ENCODE measurements around the gene ESAM. TPM values are rescaled to one million over a fixed set of nuclear protein-coding genes. Genes with fewer than 3 reads are reported as not detected.

ESAM gene
- total and polyA plus RNA-seq, 2 experiments from 2014 or later: 0.32 TPM; not detected in 1

GRCh38 chr11:124716591-124716990, 45.5 kb downstream of the ESAM start (continued):
- no peak for TF ChIP-seq ZNF331 (CRISPR knock-in tag; IDR thresholded peaks at IDR 0.05; ENCODE audit: low read depth)
- no peak for TF ChIP-seq CREB1 (CRISPR knock-in tag; IDR thresholded peaks at IDR 0.05; ENCODE audit: low read depth)
- no peak for TF ChIP-seq POLR2AphosphoS5 (IDR thresholded peaks at IDR 0.05; ENCODE audit: low read depth)

- H3K36me3 ChIP-seq (ENCODE audit: insufficient read depth): no peaks in the 10 kb centered on the region; the same call in 1 of the 2 replicates
- Mint-ChIP-seq H3K27me3 (ENCODE audit: insufficient read depth, low read depth, poor library complexity) (peaks cover 26% of the 10 kb centered on the region), H3K4me3 (no peak overlapping the region), H3K36me3 (ENCODE audit: low read depth) (0 out of 3 replicates have a peak, but pooled peaks cover 2% of the 10 kb centered on the region), H3K9me3 (peaks cover 10% of the 10 kb centered on the region), H3K27ac (no peak overlapping the region), H3K4me1 (peaks cover 1% of the 10 kb centered on the region; the same call in 2 of the 3 replicates)
- DNase-seq (ENCODE audit: low spot score): no peak
- no peaks in the 10 kb centered on the region; the same call in 1 of the 2 replicates for H4K20me1 ChIP-seq (replicated peaks; ENCODE audit: insufficient read depth)
- no peak overlapping the region for H3K4me3 ChIP-seq
- no peak overlapping the region for H3K4me2 ChIP-seq
- no peak overlapping the region for H2AFZ ChIP-seq
- peaks cover 43% of the 10 kb centered on the region for H3K27me3 ChIP-seq (ENCODE audit: insufficient read depth)
- H3K27ac ChIP-seq (ENCODE audit: low read depth): no peak overlapping the region
- H3F3A ChIP-seq (replicated peaks; ENCODE audit: low read depth): no peaks in the 10 kb centered on the region
- no peak for TF ChIP-seq EZH2 (IDR thresholded peaks at IDR 0.05; ENCODE audit: low read depth, unreplicated experiment)
- no peak for TF ChIP-seq JUNB (IDR thresholded peaks at IDR 0.05; ENCODE audit: unreplicated experiment)
- no peak for TF ChIP-seq ZNF331 (CRISPR knock-in tag; IDR thresholded peaks at IDR 0.05; ENCODE audit: low read depth)
- no peak for TF ChIP-seq EZH2phosphoT487 (IDR thresholded peaks at IDR 0.05; ENCODE audit: unreplicated experiment)
- TF ChIP-seq POLR2AphosphoS5 (IDR thresholded peaks at IDR 0.05; ENCODE audit: low read depth): no peak
- no peak for TF ChIP-seq CREB1 (CRISPR knock-in tag; IDR thresholded peaks at IDR 0.05; ENCODE audit: low read depth)
- TF ChIP-seq ZNF114 (CRISPR knock-in tag; IDR thresholded peaks at IDR 0.05): no peak
- TF ChIP-seq ZNF462 (CRISPR knock-in tag; IDR thresholded peaks at IDR 0.05): no peak
- peaks cover 6% of the 10 kb centered on the region; the same call in 1 of the 2 replicates for H3K4me1 ChIP-seq (ENCODE audit: insufficient read depth)
- no peaks in the 10 kb centered on the region for H3K9me2 ChIP-seq (ENCODE audit: insufficient read depth)
- H3K79me2 ChIP-seq (replicated peaks; ENCODE audit: insufficient read depth): no peaks in the 10 kb centered on the region
- ATAC-seq: no peak
These were observed 49.7 kb downstream of the ESAM start for GRCh38 chr11:124712392-124712791.

Data from GM23338 (cell line).